Endothelial cell of umbilical vein (primary cell): ENCODE data around the gene YPEL1. TPM values are rescaled to one million over a fixed set of nuclear protein-coding genes. Genes with fewer than 3 reads are reported as not detected.

ENCODE experiments used
- BruUV-seq: library from RNA; stranded (reverse); fragments of 400-500 nt; replicated peaks from 2 replicates; lab custom pipeline; 2021; lab: Mats Ljungman, UMichigan
- CTCF ChIA-PET: fragments of 300-600, 350-600 bp; sonication (Branson Sonifier 250); formaldehyde crosslinking; loops from one replicate; lab custom pipeline; 2021; ENCODE audit warnings: antibody characterized with exemption, inconsistent platforms; lab: Charles Lee
- POLR2A ChIA-PET: fragments of 300-600, 350-600 bp; sonication (Branson Sonifier 250); formaldehyde crosslinking; loops from one replicate; lab custom pipeline; 2021; ENCODE audit warnings: antibody characterized with exemption, inconsistent platforms; lab: Charles Lee
- DNase-seq: peaks from one replicate; pipeline ENCODE4 v3.0.0-alpha.2; 2011; ENCODE audit warnings: low read depth, low spot score
- FAIRE-seq: peaks from 2 replicates; lab custom pipeline; 2011; peaks lifted over from hg19 to GRCh38; lab: Jason Lieb, UNC
- H2AFZ ChIP-seq: 2 replicates; pipeline ENCODE4 v1.6.0; 2012; ENCODE audit warnings: low read depth, low read length, control low read depth, inconsistent platforms
- H3K27ac ChIP-seq: 2 replicates; pipeline ENCODE4 v1.5.1; 2011; ENCODE audit warnings: low read depth, mild to moderate bottlenecking, control low read depth, low read length, moderate library complexity; ENCODE audit not compliant: insufficient read depth
- H3K27me3 ChIP-seq, 2 experiments: 2 replicates each; pipeline versions ENCODE4 v1.6.0 to v1.6.1; 2011; ENCODE audit warnings: low read length in 2 of 2, mixed read lengths in 1 of 2; ENCODE audit not compliant: control insufficient read depth in 2 of 2, insufficient read depth in 2 of 2
- H3K36me3 ChIP-seq, 2 experiments: 2 replicates in 1 of 2; 3 replicates in 1 of 2; pipeline ENCODE4 v1.5.1; 2011; ENCODE audit warnings: low read length in 2 of 2, mild to moderate bottlenecking in 1 of 2, moderate library complexity in 1 of 2; ENCODE audit not compliant: control insufficient read depth in 2 of 2, insufficient read depth in 2 of 2; ENCODE audit errors: extremely low read depth in 1 of 2
- H3K4me1 ChIP-seq: 3 replicates; pipeline ENCODE4 v1.5.1; 2011; ENCODE audit warnings: mild to moderate bottlenecking, low read length; ENCODE audit not compliant: control insufficient read depth, insufficient read depth; ENCODE audit errors: extremely low read depth
- H3K4me2 ChIP-seq: 2 replicates; pipeline ENCODE4 v1.6.1; 2011; ENCODE audit warnings: low read length, control low read depth, mixed read lengths; ENCODE audit not compliant: insufficient read depth
- H3K4me3 ChIP-seq, 3 experiments: fragments of 200-600 bp in 1 of 3; sonication (generic), shearing (Covaris generic) in 1 of 3; replicated peaks in 1 of 3; 2 replicates each; pipeline ENCODE4 v1.5.1; 2011 to 2016; ENCODE audit warnings: control low read depth in 3 of 3, low read length in 3 of 3, mild to moderate bottlenecking in 2 of 3, inconsistent platforms in 1 of 3, low read depth in 1 of 3, moderate library complexity in 1 of 3; ENCODE audit not compliant: insufficient read depth in 1 of 3
- H3K79me2 ChIP-seq: 2 replicates; pipeline ENCODE4 v1.6.0; 2012; ENCODE audit warnings: low read length, inconsistent platforms; ENCODE audit not compliant: control insufficient read depth, insufficient read depth
- H3K9ac ChIP-seq: replicated peaks from 2 replicates; pipeline ENCODE3; 2011; ENCODE audit warnings: low read length, control low read depth; ENCODE audit not compliant: insufficient read depth; ENCODE audit errors: extremely low read depth
- H3K9me1 ChIP-seq: replicated peaks from 3 replicates; pipeline ENCODE4 v1.6.0; 2011; ENCODE audit warnings: mild to moderate bottlenecking, low read length; ENCODE audit not compliant: control insufficient read depth, insufficient read depth; ENCODE audit errors: extremely low read depth
- H3K9me3 ChIP-seq: replicated peaks from 2 replicates; pipeline ENCODE4 v1.5.1; 2012; ENCODE audit warnings: low read length, inconsistent platforms; ENCODE audit not compliant: control insufficient read depth, insufficient read depth
- H4K20me1 ChIP-seq: replicated peaks from 2 replicates; pipeline ENCODE3; 2011; ENCODE audit warnings: mild to moderate bottlenecking, low read length; ENCODE audit not compliant: control insufficient read depth, insufficient read depth; ENCODE audit errors: extremely low read depth
- EZH2 ChIP-seq: IDR thresholded peaks from 2 replicates; pipeline ENCODE4 v1.6.1; 2012; ENCODE audit warnings: borderline replicate concordance, low read depth, mild to moderate bottlenecking, moderate library complexity, low read length, inconsistent platforms; ENCODE audit not compliant: severe bottlenecking
- JUN ChIP-seq: IDR thresholded peaks from 2 replicates; pipeline ENCODE4 v1.6.1; 2011; ENCODE audit warnings: borderline replicate concordance, low read depth; ENCODE audit not compliant: insufficient read length, insufficient read depth
- MYC ChIP-seq: IDR thresholded peaks from one replicate; pipeline ENCODE4 v1.6.1; 2011; ENCODE audit warnings: mild to moderate bottlenecking, low read depth, low read length
- POLR2A ChIP-seq: IDR thresholded peaks from 2 replicates; pipeline ENCODE4 v1.6.1; 2012; ENCODE audit warnings: low read depth, mild to moderate bottlenecking, control low read depth, low read length
- POLR2AphosphoS5 ChIP-seq: IDR thresholded peaks from 2 replicates; pipeline ENCODE4 v1.6.1; 2012; ENCODE audit warnings: low read depth, mild to moderate bottlenecking, control low read depth, low read length, moderate library complexity; ENCODE audit not compliant: insufficient read depth
- dilution Hi-C: fragments of 300-500 bp; cut with MboI; formaldehyde crosslinking; loops from one replicate; pipeline ENCODE4 v1.15.0; 2019; ENCODE audit warnings: low sequenced_read_pairs; ENCODE audit not compliant: extremely low pct_ligation_motif_present
- intact Hi-C: fragments of 100-400 bp; cut with micrococcal nuclease; formaldehyde crosslinking; loops from one replicate; pipeline ENCODE4 v1.10.0; 2022
- polyA plus RNA-seq, 4 experiments: library from polyadenylated mRNA; depleted of rRNA in 3 of 4; stranded (reverse) in 3 of 4; unstranded in 1 of 4; fragments of >200 nt; gene quantifications; 2 replicates each; pipeline versions ENCODE4 v1.2.1 to v1.2.3, GENCODE V29; 2011 to 2012; ENCODE audit warnings: missing spikeins in 1 of 4
- total RNA-seq: library from RNA; stranded (reverse); gene quantifications from 2 replicates; pipeline ENCODE4 v1.2.3, GENCODE V29; 2021
- TF ChIP-seq, protein P1 (sequence below): IDR thresholded peaks from 2 replicates; pipeline ENCODE4 v1.6.1; 2011; ENCODE audit not compliant: insufficient read depth, insufficient read length
- TF ChIP-seq, protein P2 (sequence below), 2 donors: IDR thresholded peaks; 1 replicate in 1 of 2; 2 replicates in 1 of 2; pipeline ENCODE4 v1.5.1; 2011; ENCODE audit warnings: low read length in 2 of 2, mild to moderate bottlenecking in 2 of 2, moderate library complexity in 2 of 2, control low read depth in 1 of 2, inconsistent platforms in 1 of 2, low read depth in 1 of 2; ENCODE audit not compliant: insufficient read depth in 1 of 2; ENCODE audit errors: extremely low read depth in 1 of 2

YPEL1 gene
- total and polyA plus RNA-seq, 2 donors (not counting 3 experiments of a cell fraction or from before 2014, with no cell fraction given), result 3.7 to 6.2 TPM

DNA sequence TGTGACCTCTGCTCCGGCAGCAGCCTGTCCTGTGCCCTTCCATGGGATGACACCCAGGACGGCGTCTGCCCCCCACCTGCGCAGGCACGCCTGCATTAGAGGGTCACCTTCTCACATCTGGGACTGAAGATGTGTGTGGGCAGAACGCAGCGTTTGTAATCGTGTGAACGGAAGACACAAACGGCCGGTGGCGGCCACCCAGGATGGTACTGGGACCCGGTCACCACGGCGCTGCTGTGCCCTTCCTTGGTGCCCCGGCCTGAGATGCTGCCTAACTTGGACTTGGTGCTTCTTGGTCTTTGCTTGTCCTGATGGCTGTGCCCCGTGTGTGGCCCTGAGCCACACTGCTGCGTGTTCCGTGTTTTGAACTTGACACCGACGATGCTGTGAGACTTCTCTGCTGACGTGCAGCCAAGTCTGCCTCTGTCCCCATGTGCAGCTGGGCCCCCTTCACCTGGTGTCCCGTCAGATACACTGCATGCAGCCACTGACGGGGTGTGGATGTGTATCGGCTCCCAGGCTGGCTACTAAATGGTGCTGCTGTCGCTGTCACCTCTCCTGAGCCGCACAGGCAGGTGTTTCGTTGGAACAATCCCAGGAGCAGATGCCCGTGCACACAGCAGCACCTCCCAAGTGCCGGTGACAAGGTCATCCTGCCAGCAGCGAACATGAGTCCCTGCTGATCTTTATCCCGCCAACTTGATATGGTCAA lies 21.4 kb downstream of the YPEL1 start:
- POLR2A ChIA-PET, result no interaction called here
- FAIRE-seq, result no peak

More for the DNA sequence above, 21.4 kb downstream of the YPEL1 start:
- TF ChIP-seq MYC (no peak), JUN (no peak), EZH2 (no peak), POLR2A (no peak), POLR2AphosphoS5 (no peak)
- TF ChIP-seq, protein P1, sequence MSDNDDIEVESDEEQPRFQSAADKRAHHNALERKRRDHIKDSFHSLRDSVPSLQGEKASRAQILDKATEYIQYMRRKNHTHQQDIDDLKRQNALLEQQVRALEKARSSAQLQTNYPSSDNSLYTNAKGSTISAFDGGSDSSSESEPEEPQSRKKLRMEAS, result no peak
- TF ChIP-seq, protein P2, sequence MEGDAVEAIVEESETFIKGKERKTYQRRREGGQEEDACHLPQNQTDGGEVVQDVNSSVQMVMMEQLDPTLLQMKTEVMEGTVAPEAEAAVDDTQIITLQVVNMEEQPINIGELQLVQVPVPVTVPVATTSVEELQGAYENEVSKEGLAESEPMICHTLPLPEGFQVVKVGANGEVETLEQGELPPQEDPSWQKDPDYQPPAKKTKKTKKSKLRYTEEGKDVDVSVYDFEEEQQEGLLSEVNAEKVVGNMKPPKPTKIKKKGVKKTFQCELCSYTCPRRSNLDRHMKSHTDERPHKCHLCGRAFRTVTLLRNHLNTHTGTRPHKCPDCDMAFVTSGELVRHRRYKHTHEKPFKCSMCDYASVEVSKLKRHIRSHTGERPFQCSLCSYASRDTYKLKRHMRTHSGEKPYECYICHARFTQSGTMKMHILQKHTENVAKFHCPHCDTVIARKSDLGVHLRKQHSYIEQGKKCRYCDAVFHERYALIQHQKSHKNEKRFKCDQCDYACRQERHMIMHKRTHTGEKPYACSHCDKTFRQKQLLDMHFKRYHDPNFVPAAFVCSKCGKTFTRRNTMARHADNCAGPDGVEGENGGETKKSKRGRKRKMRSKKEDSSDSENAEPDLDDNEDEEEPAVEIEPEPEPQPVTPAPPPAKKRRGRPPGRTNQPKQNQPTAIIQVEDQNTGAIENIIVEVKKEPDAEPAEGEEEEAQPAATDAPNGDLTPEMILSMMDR (IDR thresholded peaks at IDR 0.05; ENCODE audit: extremely low read depth in 1 of 2, insufficient read depth in 1 of 2, low read depth in 1 of 2, low read length in 2 of 2), result no peak
- no peaks in the 10 kb centered on the region for H4K20me1 ChIP-seq
- H3K36me3 ChIP-seq, result no peaks in the 10 kb centered on the region
- intact Hi-C loops, result loop anchor here (5.0 kb wide), 1 partner anchor 43 kb away; no protein-coding TSS in a partner anchor
- no peak for DNase-seq
- no peaks in the 10 kb centered on the region for H3K27me3 ChIP-seq
- no peak overlapping the region for H3K4me3 ChIP-seq
- no TSS peak for BruUV-seq
- H3K9ac ChIP-seq, result no peak overlapping the region
- H2AFZ ChIP-seq, result no peak overlapping the region
- CTCF ChIA-PET, result interaction anchor here (0.6 to 2.9 kb wide), 13 partner anchors 12 to 347 kb away, joined by 3 to 27 read pairs (median 4); partner anchors contain the start of gene PPM1F
- no peak overlapping the region for H3K4me2 ChIP-seq
- H3K9me3 ChIP-seq, result no peaks in the 10 kb centered on the region
- dilution Hi-C loops, result loop anchor here (25.0 kb wide), 1 partner anchor 223 kb away; no protein-coding TSS in a partner anchor
- H3K4me1 ChIP-seq, result peaks cover 3% of the 10 kb centered on the region
- no peak overlapping the region for H3K27ac ChIP-seq
- H3K9me1 ChIP-seq, result no peaks in the 10 kb centered on the region
- H3K79me2 ChIP-seq, result no peaks in the 10 kb centered on the region
